PFSK-1 (cell line): ENCODE data around the gene TRERF1.

Experiments
- FOXP2 ChIP-seq: optimal IDR thresholded peaks from 2 replicates; pipeline ENCODE3; 2011; ENCODE audit warnings: borderline replicate concordance, control low read depth, inconsistent platforms; ENCODE audit not compliant: insufficient read depth; ENCODE audit errors: extremely low read length, extremely low read depth
- POLR2AphosphoS5 ChIP-seq: IDR thresholded peaks from 2 replicates; pipeline ENCODE4 v1.6.1; 2012; ENCODE audit warnings: low read depth, mild to moderate bottlenecking, control low read depth, low read length, moderate library complexity
- REST ChIP-seq, 2 experiments: IDR thresholded peaks; 2 replicates each; pipeline versions ENCODE4 v1.6.1 to v1.8.0; 2011 to 2012; ENCODE audit warnings: low read depth in 2 of 2, low read length in 2 of 2, control low read depth in 1 of 2, inconsistent platforms in 1 of 2, mild to moderate bottlenecking in 1 of 2, moderate library complexity in 1 of 2; ENCODE audit not compliant: insufficient read depth in 1 of 2
- SIN3A ChIP-seq: IDR thresholded peaks from 2 replicates; pipeline ENCODE4 v1.6.1; 2012; ENCODE audit warnings: mild to moderate bottlenecking, low read length, moderate library complexity, borderline replicate concordance; ENCODE audit not compliant: insufficient read depth
- TAF1 ChIP-seq: IDR thresholded peaks from 2 replicates; pipeline ENCODE4 v1.6.1; 2012; ENCODE audit warnings: low read length, control low read depth, borderline replicate concordance; ENCODE audit not compliant: insufficient read depth

Gene TRERF1

GRCh38 chr6:42269553-42269952, 182.2 kb downstream of the TRERF1 start:
- TF ChIP-seq FOXP2, result no peak
- TF ChIP-seq SIN3A, result no peak
- TF ChIP-seq TAF1, result no peak
- no peak for TF ChIP-seq REST (IDR thresholded peaks at IDR 0.05; ENCODE audit: insufficient read depth in 1 of 2, low read depth in 2 of 2, low read length in 2 of 2)
- TF ChIP-seq POLR2AphosphoS5, result no peak

DNA sequence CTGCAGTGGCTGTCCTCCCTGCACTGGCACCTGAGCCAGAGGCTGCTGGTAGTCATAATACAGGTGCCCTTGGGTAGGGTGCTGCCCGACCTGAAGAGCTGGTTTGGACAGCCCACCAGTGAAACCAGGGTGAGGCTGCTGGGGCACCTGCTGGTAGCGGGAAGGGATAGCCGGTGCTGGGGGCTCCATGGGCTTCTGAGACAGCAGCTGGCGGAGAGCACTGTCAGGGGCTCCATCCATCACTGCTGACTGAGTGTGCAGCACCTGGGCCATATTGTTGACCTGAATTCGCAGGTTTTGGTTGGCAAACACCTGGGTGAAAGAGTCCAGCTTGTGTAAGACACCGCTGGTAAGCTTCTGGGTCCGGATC, 182.9 kb downstream of the TRERF1 start:
- TF ChIP-seq FOXP2, result no peak
- TF ChIP-seq SIN3A, result no peak
- no peak for TF ChIP-seq TAF1
- TF ChIP-seq REST (IDR thresholded peaks at IDR 0.05; ENCODE audit: insufficient read depth in 1 of 2, low read depth in 2 of 2, low read length in 2 of 2), result no peak
- no peak for TF ChIP-seq POLR2AphosphoS5

- no peak for TF ChIP-seq FOXP2
- no peak for TF ChIP-seq TAF1
- no peak for TF ChIP-seq POLR2AphosphoS5
- TF ChIP-seq SIN3A, result no peak
- TF ChIP-seq REST (IDR thresholded peaks at IDR 0.05; ENCODE audit: insufficient read depth in 1 of 2, low read depth in 2 of 2, low read length in 2 of 2), result no peak
Measured at GRCh38 chr6:42268016-42268834, 183.5 kb downstream of the TRERF1 start.

DNA sequence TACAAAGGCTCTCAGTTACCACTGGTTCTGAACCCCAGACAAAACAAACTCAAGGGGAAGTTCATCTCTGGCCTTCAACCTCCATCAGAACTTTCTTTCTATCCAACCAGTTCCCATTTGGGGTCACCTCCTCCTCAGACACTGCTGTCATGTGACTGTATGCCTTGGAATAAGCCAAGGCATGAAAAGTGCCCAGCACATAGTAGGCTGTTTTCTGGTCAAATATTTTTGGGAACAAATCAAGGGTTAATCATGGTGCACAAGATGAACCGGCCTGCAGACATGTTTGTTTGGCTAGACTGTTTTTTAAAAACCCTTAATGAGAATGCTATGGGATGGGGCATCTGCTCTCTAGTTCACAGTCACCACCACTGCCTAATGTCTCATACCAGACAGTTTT, 185.2 kb downstream of the TRERF1 start:
- no peak for TF ChIP-seq POLR2AphosphoS5
- no peak for TF ChIP-seq REST (IDR thresholded peaks at IDR 0.05; ENCODE audit: insufficient read depth in 1 of 2, low read depth in 2 of 2, low read length in 2 of 2)
- no peak for TF ChIP-seq SIN3A
- TF ChIP-seq TAF1, result no peak
- no peak for TF ChIP-seq FOXP2
